Measurements from ENCODE around the gene ATG9B.

ATG9B gene

GRCh38 chr7:150973571-150974451 lies 50.5 kb downstream of the ATG9B start:
- CTCF ChIA-PET = interaction anchor here (0.7 to 2.7 kb wide), 3 partner anchors 9 to 11 kb away, joined by 3 to 21 read pairs (median 12); no protein-coding TSS in a partner anchor
- POLR2A ChIA-PET = no interaction called here

GRCh38 chr7:150972741-150973140 lies 51.6 kb downstream of the ATG9B start:
- Histone ChIP-seq H3K36me3 (ENCODE audit: control insufficient read depth in 2 of 2, insufficient read depth in 1 of 2, low read length in 2 of 2) (no peaks in the 10 kb centered on the region), H3K9me3 (ENCODE audit: control insufficient read depth, insufficient read depth, low read depth, low read length) (no peaks in the 10 kb centered on the region), H3K27ac (ENCODE audit: extremely low read depth, low read depth, low read length) (no peak overlapping the region), H3K4me1 (ENCODE audit: control insufficient read depth, insufficient read depth, low read length) (no peaks in the 10 kb centered on the region; the same call in 1 of the 2 replicates), H3K4me3 (ENCODE audit: low read depth, low read length) (no peak overlapping the region)
- TF ChIP-seq PRDM10 (tag by site-specific recombination; IDR thresholded peaks at IDR 0.05) (no peak), INSM2 (tag by site-specific recombination; IDR thresholded peaks at IDR 0.05) (no peak), ZNF530 (tag by site-specific recombination; IDR thresholded peaks at IDR 0.05; ENCODE audit: low read depth) (no peak), ZNF121 (tag by site-specific recombination; IDR thresholded peaks at IDR 0.05) (no peak)
- ChIA-PET POLR2A (no interaction called here), CTCF (interaction anchor here (0.9 kb wide), 1 partner anchor 13 kb away, joined by 3 read pairs; no protein-coding TSS in a partner anchor)

More at GRCh38 chr7:150973571-150974451, 50.5 kb downstream of the ATG9B start:
- Histone ChIP-seq H3K9me3 (ENCODE audit: control insufficient read depth, insufficient read depth, low read depth, low read length) (no peaks in the 10 kb centered on the region), H3K36me3 (ENCODE audit: control insufficient read depth in 2 of 2, insufficient read depth in 1 of 2, low read length in 2 of 2) (no peaks in the 10 kb centered on the region), H3K27ac (ENCODE audit: extremely low read depth, low read depth, low read length) (no peak overlapping the region), H3K4me1 (ENCODE audit: control insufficient read depth, insufficient read depth, low read length) (no peaks in the 10 kb centered on the region; the same call in 1 of the 2 replicates), H3K4me3 (ENCODE audit: low read depth, low read length) (no peak overlapping the region)
- TF ChIP-seq AEBP2 (tag by site-specific recombination; IDR thresholded peaks at IDR 0.05; ENCODE audit: borderline replicate concordance) = no peak
- TF ChIP-seq ZNF341 (tag by site-specific recombination; IDR thresholded peaks at IDR 0.05; ENCODE audit: low read depth) = peak; percentile 52; the same call in 1 of the 2 replicates

- CTCF ChIA-PET = no interaction called here
- Histone ChIP-seq H3K27ac (ENCODE audit: extremely low read depth, low read depth, low read length) (no peak overlapping the region), H3K9me3 (ENCODE audit: control insufficient read depth, insufficient read depth, low read depth, low read length) (no peaks in the 10 kb centered on the region), H3K4me3 (ENCODE audit: low read depth, low read length) (no peak overlapping the region), H3K36me3 (ENCODE audit: control insufficient read depth in 2 of 2, insufficient read depth in 1 of 2, low read length in 2 of 2) (no peaks in the 10 kb centered on the region), H3K4me1 (ENCODE audit: control insufficient read depth, insufficient read depth, low read length) (no peaks in the 10 kb centered on the region; the same call in 1 of the 2 replicates)
- POLR2A ChIA-PET = no interaction called here
- no peak for TF ChIP-seq ZNF488 (tag by site-specific recombination; IDR thresholded peaks at IDR 0.05)
- no peak for TF ChIP-seq ZNF621 (tag by site-specific recombination; IDR thresholded peaks at IDR 0.05)
- TF ChIP-seq SP3 (tag by site-specific recombination; IDR thresholded peaks at IDR 0.05) = no peak
- TF ChIP-seq REPIN1 (tag by site-specific recombination; IDR thresholded peaks at IDR 0.05; ENCODE audit: low read depth) = no peak
- no peak for TF ChIP-seq ZNF416 (tag by site-specific recombination; IDR thresholded peaks at IDR 0.05)
- no peak for TF ChIP-seq ZFP69B (tag by site-specific recombination; IDR thresholded peaks at IDR 0.05)
- no peak for TF ChIP-seq ZNF837 (tag by site-specific recombination; IDR thresholded peaks at IDR 0.05)
- TF ChIP-seq SALL2 (tag by site-specific recombination; IDR thresholded peaks at IDR 0.05; ENCODE audit: borderline replicate concordance) = no peak
- no peak for TF ChIP-seq ZNF777 (tag by site-specific recombination; IDR thresholded peaks at IDR 0.05; ENCODE audit: borderline replicate concordance)
These were observed 52.2 kb downstream of the ATG9B start for GRCh38 chr7:150972023-150972468.

Data from HEK293 (cell line).